Common myeloid progenitor, CD34-positive (primary cell): ENCODE measurements around the gene ADAM19.

Source experiments
- CTCF ChIA-PET: fragments of 350-600 bp; sonication (Branson Sonifier 250); formaldehyde crosslinking; loops from one replicate; lab custom pipeline; 2021; ENCODE audit warnings: antibody characterized with exemption; lab: Charles Lee
- POLR2A ChIA-PET: fragments of 350-600 bp; sonication (Branson Sonifier 250); formaldehyde crosslinking; loops from one replicate; lab custom pipeline; 2021; ENCODE audit warnings: antibody characterized with exemption; lab: Charles Lee
- DNase-seq, 3 donors: peaks; one replicate each; pipeline versions ENCODE4 v3.0.0 to v3.0.0-alpha.2; 2013
- H3K27ac ChIP-seq, 2 experiments: 1 replicate in 1 of 2; 2 replicates in 1 of 2; pipeline ENCODE4 v1.7.0; 2013; ENCODE audit warnings: inconsistent platforms in 2 of 2, low read length in 2 of 2, mild to moderate bottlenecking in 2 of 2, low read depth in 1 of 2, moderate library complexity in 1 of 2; ENCODE audit not compliant: severe bottlenecking in 2 of 2, insufficient read depth in 1 of 2, poor library complexity in 1 of 2
- H3K27me3 ChIP-seq, 5 experiments: replicated peaks in 2 of 5; 1 replicate in 3 of 5; 2 replicates in 2 of 5; pipeline versions ENCODE4 v1.6.1 to v1.7.0; 2013; ENCODE audit warnings: low read length in 4 of 5, mild to moderate bottlenecking in 2 of 5, moderate library complexity in 2 of 5, inconsistent platforms in 1 of 5; ENCODE audit not compliant: insufficient read depth in 5 of 5, control insufficient read depth in 4 of 5
- H3K36me3 ChIP-seq, 4 experiments: 1 replicate in 2 of 4; 2 replicates in 2 of 4; pipeline versions ENCODE4 v1.6.1 to v1.7.0; 2013; ENCODE audit warnings: low read length in 3 of 4, control low read depth in 1 of 4, mild to moderate bottlenecking in 1 of 4; ENCODE audit not compliant: control insufficient read depth in 4 of 4, insufficient read depth in 4 of 4
- H3K4me1 ChIP-seq, 4 experiments: 1 replicate in 3 of 4; 2 replicates in 1 of 4; pipeline versions ENCODE4 v1.6.1 to v1.7.1; 2013; ENCODE audit warnings: low read length in 3 of 4, mild to moderate bottlenecking in 3 of 4, control low read depth in 1 of 4, inconsistent platforms in 1 of 4, moderate library complexity in 1 of 4; ENCODE audit not compliant: control insufficient read depth in 4 of 4, insufficient read depth in 4 of 4; ENCODE audit errors: control extremely low read depth in 1 of 4
- H3K4me3 ChIP-seq, 7 experiments: 1 replicate in 4 of 7; 2 replicates in 3 of 7; pipeline versions ENCODE4 v1.5.1 to v1.7.0; 2013; ENCODE audit warnings: mild to moderate bottlenecking in 7 of 7, low read length in 6 of 7, moderate library complexity in 6 of 7, inconsistent platforms in 2 of 7, low read depth in 2 of 7, control low read depth in 1 of 7; ENCODE audit not compliant: insufficient read depth in 4 of 7, control insufficient read depth in 1 of 7; ENCODE audit errors: extremely low read depth in 1 of 7
- H3K9me3 ChIP-seq, 5 experiments: 1 replicate in 4 of 5; 2 replicates in 1 of 5; pipeline versions ENCODE4 v1.6.1 to v1.7.1; 2013; ENCODE audit warnings: low read length in 4 of 5, mild to moderate bottlenecking in 2 of 5, inconsistent platforms in 1 of 5, low read depth in 1 of 5, moderate library complexity in 1 of 5; ENCODE audit not compliant: control insufficient read depth in 4 of 5, insufficient read depth in 2 of 5; ENCODE audit errors: control extremely low read depth in 1 of 5
- WGBS: methylation state at CpG from one replicate; pipeline ENCODE4 v1.1.5; 2013; ENCODE audit not compliant: insufficient coverage; 5-methylcytosine and 5-hydroxymethylcytosine counted together

The ADAM19 gene

DNA sequence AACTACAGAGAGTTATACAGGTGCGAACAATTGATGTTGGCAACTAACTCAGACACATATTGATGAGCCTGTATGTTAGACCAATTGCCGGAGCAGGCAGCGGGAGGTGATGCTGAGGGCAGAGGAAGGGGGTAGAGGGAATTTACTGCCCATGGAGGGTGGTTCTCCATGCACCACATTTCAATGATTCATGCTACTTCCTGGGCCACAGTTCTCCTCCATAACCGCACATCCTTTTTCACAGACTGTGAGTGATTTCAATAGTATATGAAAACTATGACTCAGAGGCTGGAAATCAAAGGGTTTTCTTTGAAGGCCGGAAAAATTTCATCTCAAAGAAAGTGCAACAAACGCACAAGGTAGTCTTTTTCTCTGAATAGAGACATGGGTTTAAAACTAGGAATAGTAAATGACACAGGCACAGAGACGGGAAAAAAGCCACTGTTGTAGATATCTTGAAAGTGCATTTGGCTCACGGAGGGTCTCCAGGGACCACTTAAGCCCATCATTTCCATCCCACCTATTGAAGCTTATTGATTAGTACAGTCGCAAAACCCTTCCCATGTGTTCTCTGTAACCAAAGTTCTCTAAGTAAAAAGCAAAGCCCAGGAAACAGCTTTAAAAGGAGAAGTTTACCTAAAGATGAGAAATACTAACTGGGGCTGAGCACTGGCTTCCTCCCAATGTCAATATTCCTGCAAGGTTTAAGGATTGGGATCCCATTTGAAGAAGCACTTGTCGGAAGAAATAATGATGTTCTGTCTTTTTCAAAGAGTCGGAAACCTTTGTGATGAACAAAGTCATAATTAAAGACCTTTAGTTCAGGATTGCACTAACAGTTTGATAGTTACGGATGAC, 28.0 kb upstream of the ADAM19 start:
- Histone ChIP-seq H3K9me3 (no peaks in the 10 kb centered on the region), H3K4me3 (no peak overlapping the region), H3K27ac (no peak overlapping the region), H3K36me3 (no peaks in the 10 kb centered on the region), H3K27me3 (no peaks in the 10 kb centered on the region), H3K4me1 (peaks cover 0 to 26% (median 4%) of the 10 kb centered on the region in 4 experiments)
- POLR2A ChIA-PET: no interaction called here
- CTCF ChIA-PET: interaction anchor here (1.3 kb wide), 1 partner anchor 9 kb away, joined by 3 read pairs; no protein-coding TSS in a partner anchor
- 98% methylated on average over 7 of the region's 12 CpGs for WGBS
- peak in 2 of 3 donors; percentile 38 to 46 for DNase-seq

DNA sequence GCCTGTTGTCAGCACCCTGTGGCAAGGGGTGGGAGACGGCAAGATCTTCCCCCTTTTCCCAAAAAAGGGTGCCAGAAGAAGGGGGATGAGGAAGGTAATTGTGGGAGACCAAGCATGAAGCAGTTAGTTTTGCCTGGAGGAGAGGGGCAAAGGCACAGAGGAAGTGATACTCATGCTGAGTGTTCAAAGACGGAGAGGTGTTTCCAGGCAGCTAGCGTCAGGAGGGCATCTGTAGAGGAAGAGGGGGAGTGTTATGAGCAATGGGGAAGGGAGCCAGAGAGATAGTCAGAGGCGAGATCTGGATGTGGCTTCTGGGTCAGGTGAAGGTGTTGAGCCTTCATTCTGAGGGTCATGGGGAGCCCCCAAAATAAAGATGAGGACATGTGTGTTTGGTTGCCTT, 26.9 kb upstream of the ADAM19 start:
- 79% methylated on average over 4 of the region's 4 CpGs for WGBS
- peaks cover 0 to 22% (median under 1%) of the 10 kb centered on the region in 4 experiments for H3K4me1 ChIP-seq
- H3K27me3 ChIP-seq: no peaks in the 10 kb centered on the region
- CTCF ChIA-PET: no interaction called here
- DNase-seq: no peak
- POLR2A ChIA-PET: no interaction called here
- H3K9me3 ChIP-seq: no peaks in the 10 kb centered on the region
- no peak overlapping the region for H3K4me3 ChIP-seq
- H3K36me3 ChIP-seq: no peaks in the 10 kb centered on the region
- no peak overlapping the region for H3K27ac ChIP-seq

DNA sequence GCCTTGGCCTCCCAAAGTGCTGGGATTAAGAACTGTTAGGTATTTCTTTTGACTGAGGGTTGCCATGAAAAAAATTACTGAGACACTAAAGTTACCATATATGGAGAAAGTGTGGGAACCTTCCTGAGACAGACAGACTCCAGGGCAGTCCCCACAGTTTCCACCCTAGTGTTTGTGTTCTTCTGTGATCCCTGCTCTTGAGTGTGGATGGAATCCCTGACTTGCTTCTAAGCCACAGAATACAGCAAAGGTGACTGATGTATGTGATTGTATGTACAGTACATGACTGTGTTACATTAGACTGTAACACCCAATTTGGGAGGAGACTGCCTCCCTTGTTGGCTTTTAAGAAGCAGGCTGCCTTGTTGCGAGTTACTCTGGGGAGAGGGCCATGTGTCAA, 24.7 kb upstream of the ADAM19 start:
- ChIA-PET CTCF (no interaction called here), POLR2A (no interaction called here)
- no peaks in the 10 kb centered on the region for H3K27me3 ChIP-seq
- DNase-seq: no peak
- H3K4me3 ChIP-seq: no peak overlapping the region
- no peaks in the 10 kb centered on the region for H3K36me3 ChIP-seq
- H3K27ac ChIP-seq: no peak overlapping the region
- peaks cover 0 to 27% (median 4%) of the 10 kb centered on the region in 4 experiments for H3K4me1 ChIP-seq
- 100% methylated on average over 1 of the region's 1 CpG for WGBS
- H3K9me3 ChIP-seq: no peaks in the 10 kb centered on the region

- ChIA-PET CTCF (no interaction called here), POLR2A (no interaction called here)
- Histone ChIP-seq H3K36me3 (no peaks in the 10 kb centered on the region), H3K27ac (no peak overlapping the region), H3K9me3 (no peaks in the 10 kb centered on the region), H3K4me3 (no peak overlapping the region), H3K27me3 (no peaks in the 10 kb centered on the region), H3K4me1 (peaks cover 3 to 34% (median 7%) of the 10 kb centered on the region in 4 experiments)
- no peak for DNase-seq
- no CpG with 5 or more reads among the region's 3 CpGs for WGBS
These were observed 24.0 kb upstream of the ADAM19 start for GRCh38 chr5:157599565-157599964.

DNA sequence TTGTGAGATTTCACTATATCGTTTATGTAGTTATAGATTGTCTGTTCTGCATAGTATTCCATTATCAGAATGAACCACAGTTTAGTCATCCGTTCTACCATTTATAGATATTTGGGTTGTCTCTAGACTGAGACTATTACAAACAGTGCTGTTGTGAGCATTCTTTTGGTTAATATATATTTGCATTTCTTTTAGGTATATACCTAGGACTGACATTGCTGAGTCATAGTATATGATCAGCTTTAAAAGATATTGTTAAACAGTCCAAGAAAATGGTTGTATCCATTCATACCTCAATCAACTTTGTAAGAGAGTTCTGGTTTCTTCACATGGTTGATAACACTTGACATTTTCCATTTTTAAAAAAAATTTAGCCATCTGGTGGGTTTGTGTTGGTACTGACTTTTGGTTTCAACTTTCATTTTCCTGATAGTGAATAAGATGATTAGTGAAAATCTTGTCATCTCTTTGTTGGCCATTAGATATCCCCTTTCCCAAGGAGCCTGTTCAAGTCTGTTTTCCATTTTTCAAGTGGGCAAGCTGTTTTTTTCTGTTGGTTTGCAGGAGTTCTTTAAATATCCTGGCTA, 22.9 kb upstream of the ADAM19 start:
- H3K4me3 ChIP-seq: no peak overlapping the region
- ChIA-PET POLR2A (no interaction called here), CTCF (interaction anchor here (2.4 kb wide), 1 partner anchor 21 kb away, joined by 9 read pairs; no protein-coding TSS in a partner anchor)
- no peak overlapping the region for H3K27ac ChIP-seq
- peaks cover 3 to 30% (median 11%) of the 10 kb centered on the region in 4 experiments for H3K4me1 ChIP-seq
- H3K36me3 ChIP-seq: no peaks in the 10 kb centered on the region
- H3K27me3 ChIP-seq: no peaks in the 10 kb centered on the region
- H3K9me3 ChIP-seq: no peaks in the 10 kb centered on the region
- DNase-seq: no peak
- WGBS: no CpG with 5 or more reads among the region's 2 CpGs

GRCh38 chr5:157597277-157597676, 21.7 kb upstream of the ADAM19 start:
- Histone ChIP-seq H3K27me3 (no peaks in the 10 kb centered on the region), H3K27ac (no peak overlapping the region), H3K4me3 (no peak overlapping the region), H3K4me1 (peaks cover 12 to 31% (median 18%) of the 10 kb centered on the region in 4 experiments), H3K9me3 (no peaks in the 10 kb centered on the region), H3K36me3 (no peaks in the 10 kb centered on the region)
- ChIA-PET CTCF (interaction anchor here (2.0 to 2.4 kb wide), 2 partner anchors 20 to 34 kb away, joined by 6 to 9 read pairs; no protein-coding TSS in a partner anchor), POLR2A (no interaction called here)
- no CpG with 5 or more reads among the region's 1 CpG for WGBS
- DNase-seq: no peak

DNA sequence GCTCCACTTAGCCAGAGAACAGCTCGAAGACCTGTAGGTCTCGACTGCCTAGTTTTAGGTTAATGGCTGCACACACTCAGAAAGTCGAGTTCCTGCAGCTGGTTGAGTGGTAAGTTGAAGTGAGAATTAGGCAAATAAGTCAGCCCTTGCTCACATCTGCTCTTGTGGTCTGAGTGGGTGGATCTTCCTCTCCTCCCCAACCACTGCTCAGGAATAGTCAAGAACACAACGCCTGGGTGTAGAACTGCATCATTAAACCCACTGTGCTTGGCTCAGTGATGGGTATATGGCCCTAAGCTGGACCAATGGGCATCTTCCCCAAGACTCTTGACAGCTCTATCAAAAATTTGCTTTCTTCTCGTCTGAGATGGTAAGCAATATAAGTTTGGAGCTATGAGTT, 20.9 kb upstream of the ADAM19 start:
- H3K9me3 ChIP-seq: no peaks in the 10 kb centered on the region
- H3K4me1 ChIP-seq: peaks cover 17 to 33% (median 21%) of the 10 kb centered on the region in 4 experiments
- WGBS: 86% methylated on average over 2 of the region's 5 CpGs
- CTCF ChIA-PET: interaction anchor here (0.9 to 2.4 kb wide), 4 partner anchors 11 to 33 kb away, joined by 3 to 9 read pairs (median 6); no protein-coding TSS in a partner anchor
- peak in 2 of 3 donors; percentile 26 to 45 for DNase-seq
- no peak overlapping the region for H3K27ac ChIP-seq
- H3K36me3 ChIP-seq: no peaks in the 10 kb centered on the region
- H3K4me3 ChIP-seq: no peak overlapping the region
- POLR2A ChIA-PET: interaction anchor here (0.8 kb wide), 1 partner anchor 12 kb away, joined by 5 read pairs; no protein-coding TSS in a partner anchor
- no peaks in the 10 kb centered on the region for H3K27me3 ChIP-seq
